Astrocyte (in vitro differentiated cells and primary cell): ENCODE data around the gene PCA3. TPM values are rescaled to one million over a fixed set of nuclear protein-coding genes. Genes with fewer than 3 reads are reported as not detected.

Source experiments
- DNase-seq: peaks from one replicate; pipeline ENCODE4 v3.0.0-alpha.2; 2010; ENCODE audit warnings: low read depth
- FAIRE-seq: peaks from 2 replicates; lab custom pipeline; 2011; peaks lifted over from hg19 to GRCh38; lab: Jason Lieb, UNC
- H2AFZ ChIP-seq: 2 replicates; pipeline ENCODE4 v1.6.0; 2012; ENCODE audit warnings: low read depth, low read length, inconsistent platforms
- H3K27ac ChIP-seq: 2 replicates; pipeline ENCODE4 v1.5.1; 2011; ENCODE audit warnings: low read depth, low read length, inconsistent platforms
- H3K27me3 ChIP-seq: 2 replicates; pipeline ENCODE4 v1.6.0; 2011; ENCODE audit warnings: low read length, inconsistent platforms; ENCODE audit not compliant: insufficient read depth
- H3K36me3 ChIP-seq: 2 replicates; pipeline ENCODE4 v1.5.1; 2011; ENCODE audit warnings: low read length, inconsistent platforms; ENCODE audit not compliant: insufficient read depth
- H3K4me1 ChIP-seq: 2 replicates; pipeline ENCODE4 v1.5.1; 2011; ENCODE audit warnings: low read length, inconsistent platforms; ENCODE audit not compliant: insufficient read depth
- H3K4me2 ChIP-seq: 2 replicates; pipeline ENCODE4 v1.6.0; 2012; ENCODE audit warnings: low read length, inconsistent platforms
- H3K4me3 ChIP-seq: 2 replicates; pipeline ENCODE4 v1.5.1; 2011; ENCODE audit warnings: low read depth, mild to moderate bottlenecking, low read length, inconsistent platforms; ENCODE audit not compliant: insufficient read depth
- H3K79me2 ChIP-seq: 2 replicates; pipeline ENCODE4 v1.6.0; 2012; ENCODE audit warnings: mild to moderate bottlenecking, low read length, inconsistent platforms; ENCODE audit not compliant: insufficient read depth
- H3K9ac ChIP-seq: 2 replicates; pipeline ENCODE4 v1.6.0; 2012; ENCODE audit warnings: mild to moderate bottlenecking, low read length, inconsistent platforms
- H3K9me3 ChIP-seq: 2 replicates; pipeline ENCODE4 v1.5.1; 2012; ENCODE audit warnings: low read depth, mild to moderate bottlenecking, low read length, inconsistent platforms; ENCODE audit not compliant: insufficient read depth
- H4K20me1 ChIP-seq: 2 replicates; pipeline ENCODE4 v1.6.0; 2012; ENCODE audit warnings: low read length, inconsistent platforms; ENCODE audit not compliant: insufficient read depth
- H3K27ac Mint-ChIP-seq: one replicate; pipeline ENCODE4 v1.8.0; 2021; ENCODE audit warnings: mild to moderate bottlenecking, mixed read lengths; ENCODE audit not compliant: unreplicated experiment
- H3K27me3 Mint-ChIP-seq: one replicate; pipeline ENCODE4 v1.8.0; 2021; ENCODE audit warnings: low read depth, mixed read lengths; ENCODE audit not compliant: unreplicated experiment
- H3K36me3 Mint-ChIP-seq: one replicate; pipeline ENCODE4 v1.8.0; 2021; ENCODE audit warnings: low read depth, mixed read lengths; ENCODE audit not compliant: unreplicated experiment
- H3K4me1 Mint-ChIP-seq: one replicate; pipeline ENCODE4 v1.8.0; 2021; ENCODE audit warnings: low read depth, mixed read lengths; ENCODE audit not compliant: unreplicated experiment
- H3K4me3 Mint-ChIP-seq: one replicate; pipeline ENCODE4 v1.8.0; 2021; ENCODE audit warnings: mild to moderate bottlenecking, moderate library complexity, mixed read lengths; ENCODE audit not compliant: unreplicated experiment
- H3K9me3 Mint-ChIP-seq: one replicate; pipeline ENCODE4 v1.8.0; 2021; ENCODE audit warnings: mild to moderate bottlenecking, mixed read lengths; ENCODE audit not compliant: unreplicated experiment
- CTCF ChIP-seq: IDR thresholded peaks from 2 replicates; pipeline ENCODE4 v1.5.1; 2011; ENCODE audit warnings: low read depth, mild to moderate bottlenecking, inconsistent platforms, low read length, moderate library complexity; ENCODE audit not compliant: insufficient read depth
- EZH2 ChIP-seq: IDR thresholded peaks from 2 replicates; pipeline ENCODE4 v1.6.1; 2012; ENCODE audit warnings: mild to moderate bottlenecking, low read length, inconsistent platforms; ENCODE audit not compliant: insufficient read depth
- total RNA-seq: library from RNA; stranded (reverse); gene quantifications from 2 replicates; pipeline ENCODE4 v1.2.1, GENCODE V29; 2021

PCA3 gene
- total RNA-seq, 1 donor from 2014 or later: not detected

- H3K9ac ChIP-seq: no peak overlapping the region
Measured at GRCh38 chr9:76733096-76733495, 31.1 kb upstream of the PCA3 start.

GRCh38 chr9:76734716-76735115 lies 29.5 kb upstream of the PCA3 start:
- DNase-seq: no peak
- Histone ChIP-seq H3K9me3 (no peaks in the 10 kb centered on the region), H3K27ac (no peak overlapping the region), H3K9ac (no peak overlapping the region), H3K79me2 (no peaks in the 10 kb centered on the region), H2AFZ (no peak overlapping the region), H3K4me2 (no peak overlapping the region), H3K4me1 (no peaks in the 10 kb centered on the region), H3K36me3 (no peaks in the 10 kb centered on the region), H3K4me3 (no peak overlapping the region), H4K20me1 (no peaks in the 10 kb centered on the region), H3K27me3 (no peaks in the 10 kb centered on the region)
- H3K27ac Mint-ChIP-seq: no peak overlapping the region
- H3K36me3 Mint-ChIP-seq: no peaks in the 10 kb centered on the region
- H3K4me1 Mint-ChIP-seq: peaks cover 17% of the 10 kb centered on the region
- H3K9me3 Mint-ChIP-seq: no peaks in the 10 kb centered on the region
- no peak overlapping the region for H3K4me3 Mint-ChIP-seq
- no peak for TF ChIP-seq CTCF
- TF ChIP-seq EZH2: no peak
- H3K27me3 Mint-ChIP-seq: peaks cover 3% of the 10 kb centered on the region
- FAIRE-seq: no peak

More at GRCh38 chr9:76733096-76733495, 31.1 kb upstream of the PCA3 start:
- H3K9me3 ChIP-seq: no peaks in the 10 kb centered on the region
- Mint-ChIP-seq H3K4me3 (no peak overlapping the region), H3K9me3 (no peaks in the 10 kb centered on the region), H3K27ac (peak overlapping the region; percentile 90), H3K36me3 (no peaks in the 10 kb centered on the region), H3K27me3 (no peaks in the 10 kb centered on the region), H3K4me1 (peaks cover 17% of the 10 kb centered on the region)
- H3K4me1 ChIP-seq: no peaks in the 10 kb centered on the region
- H3K27me3 ChIP-seq: no peaks in the 10 kb centered on the region
- H4K20me1 ChIP-seq: no peaks in the 10 kb centered on the region
- TF ChIP-seq CTCF (no peak), EZH2 (no peak)
- no peak overlapping the region for H3K4me2 ChIP-seq
- FAIRE-seq: no peak
- no peaks in the 10 kb centered on the region for H3K79me2 ChIP-seq
- peak; percentile 30 for DNase-seq
- H2AFZ ChIP-seq: no peak overlapping the region
- H3K4me3 ChIP-seq: no peak overlapping the region
- no peaks in the 10 kb centered on the region for H3K36me3 ChIP-seq
- no peak overlapping the region for H3K27ac ChIP-seq

GRCh38 chr9:76737154-76737902 lies 26.9 kb upstream of the PCA3 start:
- Mint-ChIP-seq H3K27ac (no peak overlapping the region), H3K4me3 (no peak overlapping the region), H3K27me3 (peaks cover 3% of the 10 kb centered on the region), H3K36me3 (no peaks in the 10 kb centered on the region), H3K4me1 (peaks cover 10% of the 10 kb centered on the region), H3K9me3 (no peaks in the 10 kb centered on the region)
- DNase-seq (no peak), FAIRE-seq (no peak)
- no peak overlapping the region for H3K9ac ChIP-seq
- no peak overlapping the region for H3K4me2 ChIP-seq
- no peaks in the 10 kb centered on the region for H3K9me3 ChIP-seq
- H2AFZ ChIP-seq: no peak overlapping the region
- H3K36me3 ChIP-seq: no peaks in the 10 kb centered on the region
- no peak overlapping the region for H3K4me3 ChIP-seq
- no peak overlapping the region for H3K27ac ChIP-seq
- TF ChIP-seq EZH2 (no peak), CTCF (no peak)
- no peaks in the 10 kb centered on the region for H4K20me1 ChIP-seq
- no peaks in the 10 kb centered on the region for H3K4me1 ChIP-seq
- H3K27me3 ChIP-seq: no peaks in the 10 kb centered on the region
- H3K79me2 ChIP-seq: no peaks in the 10 kb centered on the region
